T-helper 1 cell treated with Interleukin-12 subunit alpha and Interleukin-12 subunit beta and Interleukin-4 antibody, amounts not matched to agents 30 ng/mL and 1 ng/mL, for 36 hours (primary cell): ENCODE measurements around the gene TCTA. TPM values are rescaled to one million over a fixed set of nuclear protein-coding genes. Genes with fewer than 3 reads are reported as not detected.

ENCODE experiments used
- intact Hi-C: fragments of 100-400 bp; cut with micrococcal nuclease; formaldehyde crosslinking; loops from one replicate; pipeline ENCODE4 v1.15.1; 2024
- total RNA-seq: library from RNA; stranded (reverse); gene quantifications from 2 replicates; pipeline ENCODE4 v1.2.3, GENCODE V29; 2022

TCTA gene
- total RNA-seq, 1 donor from 2014 or later: 24.1 TPM

DNA sequence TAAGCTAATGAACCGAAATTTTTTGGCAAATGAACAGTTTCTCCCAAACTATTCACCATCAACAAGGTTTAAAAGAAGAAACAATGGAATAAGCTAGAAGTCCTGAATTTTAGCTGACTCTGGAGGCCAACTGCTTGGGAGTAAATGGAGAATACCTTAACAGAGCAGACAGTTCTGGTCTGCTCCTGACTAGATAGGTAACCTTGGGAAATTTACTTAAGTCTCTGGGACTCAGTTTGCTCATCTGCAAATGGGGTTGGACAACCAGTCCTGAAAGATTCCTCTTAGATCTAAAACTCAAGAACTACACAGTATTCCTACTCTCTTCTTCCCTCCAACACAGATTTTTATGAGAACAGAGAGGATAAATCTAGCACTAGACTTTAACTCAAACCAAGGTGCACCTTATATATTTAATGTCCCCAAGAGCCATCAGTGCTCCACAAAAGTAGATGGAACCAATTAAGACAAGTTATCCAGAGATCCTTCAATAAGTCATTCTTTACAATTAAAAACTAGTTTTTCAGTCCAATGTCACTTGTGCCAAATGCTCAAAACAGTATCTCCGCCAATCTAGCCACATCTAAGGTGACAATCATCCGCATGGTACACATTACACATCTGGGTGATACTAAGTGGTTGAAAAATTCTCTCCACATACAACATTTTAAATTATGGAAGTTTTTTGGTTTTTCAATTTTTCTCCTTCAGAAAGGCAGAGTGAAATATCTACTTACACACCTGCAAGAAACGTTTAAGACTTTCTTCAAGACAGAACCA, 2.0 kb upstream of the TCTA start:
- intact Hi-C loops: loop anchor here (5.0 to 10.0 kb wide), 3 partner anchors 403 to 915 kb away; partner anchors contain the start of genes HYAL2, IP6K2, TUSC2 and WDR6

DNA sequence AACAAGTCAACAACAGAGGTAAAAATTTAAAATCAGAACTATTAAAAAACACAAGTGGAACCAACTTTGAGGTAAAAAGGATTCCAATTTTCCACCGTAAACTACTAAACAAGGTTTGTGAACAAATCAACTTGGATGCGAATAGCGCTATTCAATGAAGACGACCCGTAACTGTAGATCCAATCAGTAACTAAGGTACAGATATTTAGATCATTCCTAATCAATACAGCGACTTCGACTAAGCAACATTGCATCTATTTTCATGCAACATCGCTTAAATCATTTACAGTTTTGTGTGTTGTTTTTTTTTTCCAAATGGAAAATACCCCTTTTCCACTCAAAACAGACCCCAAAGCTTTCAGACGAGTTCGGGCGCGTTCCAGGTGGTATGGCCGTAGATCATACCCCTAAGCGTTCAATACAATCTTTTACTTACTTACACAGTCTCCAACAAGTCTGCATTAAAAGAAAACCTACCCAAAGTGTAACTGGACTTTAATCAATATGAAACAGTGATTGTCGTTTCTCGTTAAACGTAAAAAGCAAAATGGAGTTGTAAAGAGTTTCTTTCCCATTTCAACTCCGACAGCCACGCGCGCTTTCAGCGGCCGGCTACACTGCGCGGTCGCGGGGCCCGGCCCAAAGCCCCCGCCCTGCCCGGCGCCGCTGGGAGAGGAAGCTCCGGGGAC, 1.2 kb upstream of the TCTA start:
- intact Hi-C loops: loop anchor here (5.0 to 10.0 kb wide), 3 partner anchors 404 to 914 kb away; partner anchors contain the start of genes HYAL2, IP6K2, TUSC2 and WDR6

DNA sequence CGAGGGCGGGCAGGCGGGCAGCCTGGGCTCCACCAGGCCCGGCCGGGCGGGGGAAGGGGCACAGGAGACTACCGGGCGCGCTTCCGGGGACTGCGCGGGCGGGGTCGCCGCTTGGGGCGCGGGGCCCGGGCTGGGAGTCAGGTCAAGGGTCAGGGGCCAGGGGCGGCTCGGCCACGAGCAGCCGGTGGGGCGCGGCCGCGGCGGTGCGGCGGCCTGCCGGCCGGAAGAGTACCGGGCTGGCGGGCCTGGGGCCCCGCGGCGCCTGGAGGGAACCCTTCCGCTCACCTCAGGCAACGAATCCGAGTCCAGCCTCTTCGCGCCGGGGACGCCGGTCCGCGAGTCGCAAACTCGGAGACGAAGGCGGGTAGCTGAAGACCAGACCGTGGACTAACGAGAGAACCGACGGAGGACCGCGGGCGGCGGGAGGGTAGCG, 672 bp upstream of the TCTA start:
- intact Hi-C loops: loop anchor here (5.0 to 10.0 kb wide), 3 partner anchors 404 to 913 kb away; partner anchors contain the start of genes HYAL2, IP6K2, TUSC2 and WDR6

DNA sequence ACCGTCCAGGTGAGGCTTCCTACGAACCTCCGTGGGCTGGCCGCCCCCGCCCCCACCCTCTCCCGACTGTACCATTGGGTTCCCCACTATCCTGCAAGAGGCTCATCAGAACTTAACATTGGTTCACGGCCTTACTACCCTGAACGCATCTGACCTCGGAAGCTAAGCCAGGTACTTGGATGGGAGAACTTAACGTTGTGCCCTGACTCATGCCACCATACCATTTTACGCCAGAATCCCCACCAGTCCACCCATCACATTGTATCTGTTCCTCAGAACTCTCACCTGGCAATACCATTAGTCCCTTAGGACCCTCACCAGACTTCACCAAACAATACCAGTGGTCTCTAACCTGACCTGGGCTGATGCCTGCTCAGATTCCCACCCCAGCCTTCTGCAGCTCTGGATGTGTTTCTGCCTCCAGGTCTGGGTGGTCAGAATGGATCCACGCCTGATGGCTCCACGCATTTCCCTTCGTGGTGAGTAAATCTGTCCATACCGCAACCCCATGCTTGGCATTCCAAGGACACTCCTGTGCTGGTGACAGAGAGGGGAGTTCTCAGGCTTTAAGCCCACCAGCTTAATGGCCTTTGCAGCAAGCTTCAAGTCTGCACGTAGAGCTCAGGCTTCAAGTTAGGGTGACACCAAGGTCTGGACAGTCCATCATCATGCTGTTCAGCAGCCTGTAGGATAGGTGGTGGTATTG, 562 bp downstream of the TCTA start:
- intact Hi-C loops: loop anchor here (1.0 to 10.0 kb wide), 15 partner anchors 17 to 1324 kb away; partner anchors contain the start of genes ARIH2, DAG1, GPX1 and HYAL2

DNA sequence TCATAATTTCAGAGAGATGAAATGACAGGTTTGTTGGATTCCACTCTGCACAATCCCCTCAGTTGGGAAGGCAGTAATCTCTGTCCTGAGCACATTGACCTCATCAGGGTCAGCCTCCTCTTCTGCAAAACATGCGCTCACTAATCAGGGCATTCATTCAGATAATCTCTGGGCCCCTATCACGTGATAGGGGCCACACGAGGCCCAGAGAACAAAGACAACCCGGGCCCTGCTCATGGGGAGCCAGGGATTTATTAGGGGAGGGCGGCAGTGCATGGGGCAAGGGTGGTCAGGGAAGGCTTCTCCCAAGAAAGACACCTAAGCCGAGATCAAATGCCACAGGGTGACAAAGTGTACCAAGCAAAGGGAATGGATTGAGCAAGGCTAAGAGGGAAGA, 1.1 kb downstream of the TCTA start:
- intact Hi-C loops: loop anchor here (2.0 to 10.0 kb wide), 6 partner anchors 385 to 1325 kb away; partner anchors contain the start of genes HYAL2, IMPDH2, IP6K2 and TUSC2

DNA sequence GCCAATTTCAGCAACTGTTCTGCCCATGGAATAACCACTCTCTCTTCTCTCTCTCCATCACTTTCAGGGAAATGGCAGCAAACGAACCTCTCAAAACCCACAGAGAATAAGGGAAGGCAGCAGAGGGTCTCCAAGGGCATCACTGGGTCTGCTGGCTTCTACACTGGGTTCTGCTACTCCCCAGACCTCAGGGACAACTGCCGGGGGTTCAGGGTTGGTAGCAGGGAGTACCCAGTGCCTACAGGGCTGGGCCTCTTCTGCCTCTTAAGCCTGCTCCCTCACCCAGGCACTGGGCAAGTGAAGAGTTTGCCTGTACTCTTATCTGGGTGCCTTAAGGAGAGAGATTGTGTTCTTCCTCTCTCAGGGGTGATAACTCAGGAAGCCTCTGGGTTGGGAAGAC, 2.5 kb downstream of the TCTA start:
- intact Hi-C loops: loop anchor here (1.0 to 10.0 kb wide), 5 partner anchors 35 to 910 kb away; partner anchors contain the start of genes HYAL2, IP6K2, TUSC2 and WDR6

DNA sequence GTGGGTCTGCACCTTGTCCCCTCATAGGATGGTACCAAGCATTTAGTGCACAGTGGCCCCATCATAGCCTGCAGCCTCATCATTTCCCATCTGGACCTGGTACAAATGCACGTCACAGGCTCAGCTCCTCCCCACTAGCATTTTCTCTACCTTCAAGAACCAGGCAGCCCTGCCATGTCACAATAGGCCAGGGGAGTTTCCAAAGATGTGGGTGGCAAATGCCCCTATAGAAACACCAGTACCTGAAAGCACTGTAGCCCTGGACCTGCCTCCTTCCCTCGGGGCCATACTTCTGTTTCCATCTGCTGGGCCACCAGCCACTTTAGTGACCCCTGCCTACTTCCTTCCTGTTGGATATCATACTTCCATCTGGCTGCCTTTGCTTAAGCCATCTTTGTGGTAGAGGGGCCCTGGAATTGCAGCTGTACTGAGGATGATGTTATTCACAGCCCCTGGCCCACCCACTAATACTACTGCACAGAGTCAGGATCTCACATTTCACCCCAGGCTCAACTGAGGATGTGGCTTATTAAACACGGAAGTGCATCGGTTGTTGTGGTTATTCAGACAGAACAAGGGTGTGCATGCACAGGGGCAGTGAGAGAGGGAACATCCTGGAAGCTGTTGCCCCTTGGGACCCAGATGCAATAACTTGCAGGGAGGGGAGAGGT, 3.8 kb downstream of the TCTA start:
- intact Hi-C loops: loop anchor here (1.0 to 10.0 kb wide), 5 partner anchors 13 to 909 kb away; partner anchors contain the start of genes HYAL2, NICN1, TUSC2 and USP4

DNA sequence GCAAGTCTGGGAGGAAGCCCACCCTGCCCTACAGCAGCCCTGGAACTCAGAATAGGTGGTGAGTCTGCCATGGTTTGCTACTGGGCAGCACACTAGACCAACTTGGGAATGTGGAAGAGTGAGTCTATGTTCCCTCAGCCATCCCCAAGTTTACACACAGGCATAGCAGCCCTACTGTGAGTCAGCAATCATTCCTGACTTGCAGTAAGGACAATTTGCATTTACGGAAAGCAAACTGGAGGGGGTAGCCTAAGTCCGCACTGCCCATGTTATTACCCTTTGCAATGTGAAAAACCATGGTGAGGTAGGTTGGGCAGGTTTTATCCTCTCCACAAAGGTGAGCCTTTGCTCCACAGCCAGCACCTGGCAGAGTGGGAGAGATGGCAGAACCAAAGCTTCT, 4.6 kb downstream of the TCTA start:
- intact Hi-C loops: loop anchor here (1.0 to 10.0 kb wide), 3 partner anchors 12 to 908 kb away; partner anchors contain the start of genes HYAL2, NICN1, TUSC2 and USP4

DNA sequence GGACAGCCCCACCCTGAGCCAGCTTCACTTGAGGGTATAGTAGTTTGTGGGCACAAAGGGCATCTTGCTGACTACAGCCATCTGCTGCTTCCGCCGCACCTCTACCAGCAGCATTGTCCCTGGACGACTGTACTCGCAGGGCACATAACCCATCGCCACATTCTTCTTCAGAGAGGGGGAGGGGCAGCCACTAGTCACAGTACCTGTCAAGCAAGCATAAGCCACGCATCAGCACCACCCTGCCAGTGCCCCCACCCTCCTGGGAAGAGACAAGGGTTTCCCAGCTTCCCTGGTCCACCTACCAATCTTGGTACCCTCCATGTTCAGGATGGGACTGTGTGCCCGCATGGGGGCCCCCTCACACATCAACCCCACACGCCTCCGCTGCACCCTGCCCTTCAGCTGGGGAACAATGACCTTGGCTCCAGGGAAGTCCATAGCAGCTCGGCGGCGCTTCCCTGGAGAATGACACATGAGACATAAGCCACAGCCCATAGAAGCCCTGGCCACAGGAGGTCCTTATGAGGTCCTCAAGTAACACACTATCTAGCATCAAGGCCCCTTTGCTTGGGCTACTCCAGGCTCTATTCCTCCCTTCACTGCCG, 5.4 kb downstream of the TCTA start:
- intact Hi-C loops: loop anchor here (10.0 kb wide), 1 partner anchor 907 kb away; the partner anchor contains the start of genes HYAL2 and TUSC2

DNA sequence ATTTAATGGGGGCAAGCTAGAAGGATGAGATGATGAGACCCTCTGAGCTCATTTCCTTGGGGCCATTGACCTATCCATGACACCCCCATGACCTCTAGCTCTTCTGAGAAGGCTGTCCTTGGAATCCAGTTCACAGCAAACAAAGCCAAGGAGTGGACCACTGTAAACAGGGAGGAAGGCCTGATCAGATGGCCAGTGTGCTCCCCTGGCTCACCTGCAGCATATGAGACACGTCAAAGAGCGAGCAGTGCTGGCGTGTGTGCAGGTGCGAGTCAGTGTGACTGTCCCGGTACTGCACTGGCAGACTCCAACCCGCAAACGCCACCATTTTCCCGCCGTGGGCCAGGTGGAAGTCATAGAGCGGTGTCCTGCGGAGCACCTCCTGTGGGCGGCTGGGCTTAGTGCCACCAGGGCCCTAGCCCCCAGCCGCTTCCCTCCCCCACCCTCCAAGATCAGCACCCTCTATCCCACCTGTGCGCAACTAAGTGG, 9.7 kb downstream of the TCTA start:
- intact Hi-C loops: no loop called here

DNA sequence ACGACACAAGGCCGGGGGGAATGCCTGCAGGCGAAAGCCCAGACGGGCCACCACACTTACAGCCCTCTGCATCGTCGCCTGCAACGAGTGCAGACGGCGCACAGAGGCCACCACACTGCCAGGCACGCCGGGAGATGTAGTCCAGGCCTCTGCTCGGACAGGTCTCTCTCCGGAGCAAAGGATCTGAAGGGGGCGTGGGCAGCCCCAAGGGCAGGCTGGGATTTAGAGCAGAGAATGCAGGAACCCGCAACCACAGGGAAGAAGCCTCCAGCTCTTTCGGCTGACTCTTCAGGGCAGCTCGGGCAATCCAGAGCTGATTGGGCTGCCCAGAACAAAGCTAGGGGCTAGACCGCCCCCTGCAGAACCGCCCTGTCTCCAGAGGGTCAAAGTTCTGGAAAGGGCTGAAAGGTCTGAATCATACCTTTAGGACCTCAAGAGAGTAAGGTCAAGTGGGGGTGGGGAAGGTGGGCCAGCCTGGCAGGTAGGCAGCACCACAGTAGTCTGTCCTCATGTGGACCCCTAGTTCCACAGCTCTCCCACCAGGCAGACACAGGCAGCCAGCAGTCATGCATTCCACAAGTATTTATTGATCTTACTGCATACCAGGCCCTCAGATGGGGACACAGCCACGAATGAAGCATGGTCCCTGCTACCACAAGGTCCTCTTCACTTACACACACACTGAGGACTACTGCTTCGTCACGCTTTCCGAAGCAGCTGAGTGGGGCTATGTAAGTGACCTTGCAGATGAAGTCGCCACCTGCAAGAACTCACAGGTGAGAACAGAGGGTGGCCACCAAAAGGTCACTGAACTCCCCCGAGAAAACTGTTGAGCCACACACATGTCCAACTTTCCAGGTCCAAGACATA, 10.4 kb downstream of the TCTA start, which contains the start of gene AMT:
Gene AMT (minus strand): TSS at position 95 of the 870 bp plus-strand sequence. CDS start 23 bp downstream, at position 72.
- intact Hi-C loops: no loop called here

DNA sequence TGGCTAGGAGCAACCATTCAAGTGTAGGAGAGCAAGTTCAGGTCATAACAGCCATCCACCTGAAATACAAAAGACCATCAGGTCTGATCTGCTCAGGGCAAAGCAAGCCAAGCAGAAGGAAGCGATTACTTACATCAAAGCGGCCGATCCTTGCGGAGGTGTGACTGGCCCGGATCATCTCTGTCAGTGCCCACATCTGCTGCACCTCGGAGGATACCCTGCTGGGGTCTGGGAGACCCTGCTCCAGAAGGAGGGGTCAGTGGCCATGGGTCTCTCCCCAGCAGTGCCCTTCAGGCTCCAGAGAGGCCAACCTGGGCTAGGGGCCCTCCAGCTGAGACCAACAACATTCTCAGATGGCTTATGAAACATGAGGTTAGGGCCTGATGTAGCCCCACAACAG, 12.6 kb downstream of the TCTA start:
- intact Hi-C loops: loop anchor here (5.0 kb wide), 1 partner anchor 872 kb away; the partner anchor contains the start of genes HYAL3 and NAA80

DNA sequence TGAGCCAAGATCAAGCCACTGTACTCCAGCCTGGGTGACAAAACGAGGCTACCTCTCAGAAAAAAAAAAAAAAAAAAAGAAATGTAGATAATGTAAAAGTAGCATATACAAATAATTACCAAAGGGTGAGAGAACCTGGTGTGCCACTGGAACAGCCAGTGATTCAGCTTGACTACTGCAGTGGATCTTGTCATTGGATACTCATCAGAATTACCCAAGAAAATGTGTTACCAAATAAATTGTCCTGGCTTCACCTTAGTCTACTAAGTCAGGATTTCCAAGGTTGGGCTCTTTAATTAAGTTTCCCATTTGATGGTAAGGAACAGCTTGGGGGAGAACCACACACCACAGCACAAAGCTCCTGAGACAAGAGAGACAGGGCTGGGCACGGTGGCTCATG, 15.4 kb downstream of the TCTA start:
- intact Hi-C loops: loop anchor here (5.0 kb wide), 1 partner anchor 870 kb away; the partner anchor contains the start of genes HYAL3 and NAA80

DNA sequence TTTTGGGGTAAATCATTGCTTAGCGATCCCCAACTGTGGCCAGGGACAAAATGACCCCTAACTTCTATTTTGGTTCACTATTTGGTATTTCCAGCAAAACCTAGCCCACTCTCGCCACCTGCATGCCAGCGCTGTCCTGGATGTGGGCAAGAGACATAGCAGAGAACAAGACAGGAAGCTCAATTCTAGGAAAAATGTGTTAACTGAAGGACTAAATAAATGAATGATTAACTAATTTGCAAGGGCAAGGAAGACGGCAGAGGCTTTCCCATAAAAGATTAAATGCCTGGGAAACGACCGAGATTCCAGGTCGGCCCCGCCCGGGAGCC, 16.5 kb downstream of the TCTA start:
- intact Hi-C loops: loop anchor here (1.0 to 5.0 kb wide), 9 partner anchors 12 to 869 kb away; partner anchors contain the start of genes DAG1, GPX1, HYAL3 and NAA80

DNA sequence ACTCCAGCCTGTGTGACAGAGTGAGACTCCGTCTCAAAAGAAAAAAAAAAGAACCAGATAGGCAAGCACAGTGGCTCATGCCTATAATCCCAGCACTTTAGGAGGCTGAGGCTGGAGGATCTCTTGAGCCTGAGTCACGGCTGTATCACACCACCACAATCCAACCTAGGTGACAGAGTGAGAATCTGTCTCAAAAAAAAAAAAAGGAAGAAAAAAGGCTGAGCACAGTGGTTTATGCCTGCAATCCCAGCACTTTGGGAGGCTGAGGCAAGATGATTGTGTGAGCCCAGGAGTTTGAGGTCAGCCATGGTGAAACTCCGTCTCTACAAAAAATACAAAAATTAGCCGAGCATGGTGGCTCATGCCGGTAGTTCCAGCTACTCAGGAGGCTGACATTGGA, 22.5 kb downstream of the TCTA start:
- intact Hi-C loops: no loop called here

DNA sequence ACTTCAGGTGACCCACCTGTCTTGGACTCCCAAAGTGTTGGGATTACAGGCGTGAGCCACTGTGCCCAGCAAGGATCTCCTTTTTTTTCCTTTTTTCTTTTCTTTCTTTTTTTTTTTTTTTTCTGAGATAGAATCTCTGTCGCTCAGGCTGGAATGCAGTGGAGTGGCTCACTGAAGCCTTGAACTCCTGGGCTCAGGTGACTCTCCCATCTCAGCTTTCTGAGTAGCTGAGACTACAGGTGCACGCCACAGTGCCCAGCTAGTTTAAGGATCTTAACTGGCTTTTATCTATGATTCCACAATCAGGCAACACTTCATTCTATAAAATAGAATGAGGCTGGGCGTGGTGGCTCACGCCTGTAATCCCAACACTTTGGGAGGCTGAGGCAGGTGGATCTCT, 33.2 kb downstream of the TCTA start:
- intact Hi-C loops: no loop called here

DNA sequence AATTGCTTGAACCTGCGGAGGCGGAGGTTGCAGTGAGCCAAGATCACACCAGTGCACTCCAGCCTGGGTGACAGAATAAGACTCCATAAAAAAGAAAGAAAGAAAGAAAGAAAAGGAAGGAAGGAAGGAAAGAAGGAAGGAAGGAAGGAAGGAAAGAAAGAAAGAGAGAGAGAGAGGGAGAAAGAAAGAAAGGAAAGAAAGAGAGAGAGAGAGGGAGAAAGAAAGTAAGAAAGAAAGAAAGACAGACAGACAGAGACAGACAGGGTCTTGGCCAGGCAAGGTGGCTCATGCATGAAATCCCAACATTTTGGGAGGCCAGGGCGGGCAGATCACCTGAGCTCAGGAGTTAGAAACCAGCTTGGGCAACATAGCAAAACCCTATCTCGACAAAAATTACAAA, 41.4 kb downstream of the TCTA start:
- intact Hi-C loops: no loop called here

DNA sequence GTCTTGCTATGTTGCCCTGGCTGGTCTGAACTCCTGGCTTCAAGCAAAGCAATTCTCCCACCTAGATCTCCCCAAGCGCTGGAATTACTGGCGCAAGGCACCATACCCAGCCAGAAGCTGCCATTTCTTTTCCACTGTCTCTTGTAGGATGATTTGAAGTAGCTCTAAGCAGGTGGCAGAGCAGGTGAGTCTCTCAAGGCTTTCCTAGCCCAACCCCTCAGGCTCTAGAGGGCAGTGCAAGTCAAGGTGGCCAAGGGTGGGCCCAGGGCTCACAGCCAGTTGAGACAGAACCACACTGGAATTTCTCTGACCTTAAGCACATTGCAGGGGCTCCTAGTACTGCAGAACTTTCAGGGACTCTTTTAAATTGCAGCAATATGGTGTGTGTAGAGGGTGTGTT, 42.2 kb downstream of the TCTA start:
- intact Hi-C loops: no loop called here
